ENCODE results near the gene GTSF1L. TPM values are rescaled to one million over a fixed set of nuclear protein-coding genes. Genes with fewer than 3 reads are reported as not detected.

GTSF1L gene
- polyA plus RNA-seq, 2 donors: not detected

GRCh38 chr20:43686820-43687219, 40.0 kb downstream of the GTSF1L start:
- H3K4me1 ChIP-seq (ENCODE audit: control insufficient read depth in 2 of 2, insufficient read depth in 2 of 2, low read length in 1 of 2): no peaks in the 10 kb centered on the region
- H3K27me3 ChIP-seq (ENCODE audit: control insufficient read depth in 1 of 2, insufficient read depth in 2 of 2, low read length in 2 of 2): no peaks in the 10 kb centered on the region
- peaks cover 0 to 2% of the 10 kb centered on the region in 2 donors for H3K36me3 ChIP-seq (ENCODE audit: control insufficient read depth in 2 of 2, insufficient read depth in 2 of 2, low read length in 1 of 2)
- no peak overlapping the region for H3K27ac ChIP-seq (ENCODE audit: low read depth in 2 of 2, low read length in 1 of 2)
- 93 to 95% methylated on average over 13 of the region's 13 CpGs for WGBS, 2 donors
- no peak overlapping the region for H3K4me3 ChIP-seq (ENCODE audit: low read depth in 1 of 2, low read length in 2 of 2)
- no peaks in the 10 kb centered on the region for H3K9me3 ChIP-seq (ENCODE audit: control insufficient read depth in 2 of 2, insufficient read depth in 1 of 2, low read depth in 1 of 2, low read length in 1 of 2)

DNA sequence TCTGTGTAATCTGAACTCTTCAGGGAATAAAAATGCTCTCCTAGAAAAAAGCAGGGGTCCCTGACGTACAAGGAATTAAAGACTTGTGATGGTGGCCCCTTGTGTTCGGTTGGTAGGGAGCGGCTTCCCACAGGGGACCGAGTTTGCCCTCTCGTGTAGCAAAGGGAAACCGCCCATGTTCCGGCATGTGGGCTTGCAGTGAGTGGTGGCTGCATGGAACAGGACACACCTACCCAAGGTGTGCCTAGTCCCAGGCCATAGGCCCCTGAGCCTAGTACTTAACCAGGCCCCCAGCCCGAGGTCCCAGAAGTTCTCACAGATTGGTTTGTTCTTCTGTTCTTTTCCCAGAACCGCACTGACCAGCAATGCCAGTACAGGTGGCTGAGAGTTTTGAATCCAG, 44.4 kb downstream of the GTSF1L start:
- Histone ChIP-seq H3K27ac (ENCODE audit: low read depth in 2 of 2, low read length in 1 of 2) (no peak overlapping the region), H3K27me3 (ENCODE audit: control insufficient read depth in 1 of 2, insufficient read depth in 2 of 2, low read length in 2 of 2) (no peaks in the 10 kb centered on the region), H3K4me3 (ENCODE audit: low read depth in 1 of 2, low read length in 2 of 2) (no peak overlapping the region), H3K36me3 (ENCODE audit: control insufficient read depth in 2 of 2, insufficient read depth in 2 of 2, low read length in 1 of 2) (no peaks in the 10 kb centered on the region), H3K4me1 (ENCODE audit: control insufficient read depth in 2 of 2, insufficient read depth in 2 of 2, low read length in 1 of 2) (no peaks in the 10 kb centered on the region), H3K9me3 (ENCODE audit: control insufficient read depth in 2 of 2, insufficient read depth in 1 of 2, low read depth in 1 of 2, low read length in 1 of 2) (no peaks in the 10 kb centered on the region)
- 91 to 95% methylated on average over 9 of the region's 9 CpGs for WGBS, 2 donors

- H3K9me3 ChIP-seq (ENCODE audit: control insufficient read depth in 2 of 2, insufficient read depth in 1 of 2, low read depth in 1 of 2, low read length in 1 of 2): no peaks in the 10 kb centered on the region
- no peaks in the 10 kb centered on the region for H3K4me1 ChIP-seq (ENCODE audit: control insufficient read depth in 2 of 2, insufficient read depth in 2 of 2, low read length in 1 of 2)
- H3K27ac ChIP-seq (ENCODE audit: low read depth in 2 of 2, low read length in 1 of 2): no peak overlapping the region
- H3K36me3 ChIP-seq (ENCODE audit: control insufficient read depth in 2 of 2, insufficient read depth in 2 of 2, low read length in 1 of 2): no peaks in the 10 kb centered on the region
- no peaks in the 10 kb centered on the region for H3K27me3 ChIP-seq (ENCODE audit: control insufficient read depth in 1 of 2, insufficient read depth in 2 of 2, low read length in 2 of 2)
- H3K4me3 ChIP-seq (ENCODE audit: low read depth in 1 of 2, low read length in 2 of 2): no peak overlapping the region
- WGBS, 2 donors: 57 to 63% methylated on average over 2 of the region's 2 CpGs
Observed at GRCh38 chr20:43681991-43682410, 44.8 kb downstream of the GTSF1L start.

GRCh38 chr20:43681468-43681942, 45.3 kb downstream of the GTSF1L start:
- H3K27ac ChIP-seq (ENCODE audit: low read depth in 2 of 2, low read length in 1 of 2): no peak overlapping the region
- H3K36me3 ChIP-seq (ENCODE audit: control insufficient read depth in 2 of 2, insufficient read depth in 2 of 2, low read length in 1 of 2): no peaks in the 10 kb centered on the region
- no peak overlapping the region for H3K4me3 ChIP-seq (ENCODE audit: low read depth in 1 of 2, low read length in 2 of 2)
- H3K27me3 ChIP-seq (ENCODE audit: control insufficient read depth in 1 of 2, insufficient read depth in 2 of 2, low read length in 2 of 2): no peaks in the 10 kb centered on the region
- no peaks in the 10 kb centered on the region for H3K4me1 ChIP-seq (ENCODE audit: control insufficient read depth in 2 of 2, insufficient read depth in 2 of 2, low read length in 1 of 2)
- no peaks in the 10 kb centered on the region for H3K9me3 ChIP-seq (ENCODE audit: control insufficient read depth in 2 of 2, insufficient read depth in 1 of 2, low read depth in 1 of 2, low read length in 1 of 2)
- WGBS, 2 donors: 75 to 83% methylated on average over 8 of the region's 8 CpGs

DNA sequence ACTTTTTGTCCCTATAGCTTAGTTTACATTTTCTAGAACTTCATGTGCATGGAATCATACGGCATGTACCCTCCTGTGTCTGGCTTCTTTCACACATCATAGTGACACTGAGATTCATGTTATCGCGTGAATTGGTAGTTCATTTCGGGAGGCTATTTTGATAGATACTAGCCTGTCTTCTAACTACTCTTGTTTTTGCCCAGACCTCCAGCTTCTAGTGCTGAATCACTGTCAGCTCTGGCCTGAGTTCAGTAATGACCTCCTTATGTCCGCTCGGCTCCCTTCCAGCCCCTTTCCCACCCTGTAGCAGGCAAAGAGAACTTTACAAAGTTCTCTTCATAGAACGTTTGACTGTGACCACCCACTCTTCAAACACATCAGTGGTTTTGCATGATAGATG, 45.8 kb downstream of the GTSF1L start:
- H3K27ac ChIP-seq (ENCODE audit: low read depth in 2 of 2, low read length in 1 of 2): no peak overlapping the region

GRCh38 chr20:43676368-43676767, 50.4 kb downstream of the GTSF1L start:
- WGBS, 2 donors: 91% methylated on average over 5 of the region's 5 CpGs
- no peak overlapping the region for H3K27ac ChIP-seq (ENCODE audit: low read depth in 2 of 2, low read length in 1 of 2)

More for the DNA sequence above, 45.8 kb downstream of the GTSF1L start:
- H3K4me3 ChIP-seq (ENCODE audit: low read depth in 1 of 2, low read length in 2 of 2): no peak overlapping the region
- H3K36me3 ChIP-seq (ENCODE audit: control insufficient read depth in 2 of 2, insufficient read depth in 2 of 2, low read length in 1 of 2): no peaks in the 10 kb centered on the region
- no peaks in the 10 kb centered on the region for H3K27me3 ChIP-seq (ENCODE audit: control insufficient read depth in 1 of 2, insufficient read depth in 2 of 2, low read length in 2 of 2)
- no peaks in the 10 kb centered on the region for H3K9me3 ChIP-seq (ENCODE audit: control insufficient read depth in 2 of 2, insufficient read depth in 1 of 2, low read depth in 1 of 2, low read length in 1 of 2)
- WGBS, 2 donors: 84 to 86% methylated on average over 7 of the region's 7 CpGs
- H3K4me1 ChIP-seq (ENCODE audit: control insufficient read depth in 2 of 2, insufficient read depth in 2 of 2, low read length in 1 of 2): no peaks in the 10 kb centered on the region

More at GRCh38 chr20:43676368-43676767, 50.4 kb downstream of the GTSF1L start:
- no peaks in the 10 kb centered on the region for H3K9me3 ChIP-seq (ENCODE audit: control insufficient read depth in 2 of 2, insufficient read depth in 1 of 2, low read depth in 1 of 2, low read length in 1 of 2)
- H3K4me3 ChIP-seq (ENCODE audit: low read depth in 1 of 2, low read length in 2 of 2): no peak overlapping the region
- H3K4me1 ChIP-seq (ENCODE audit: control insufficient read depth in 2 of 2, insufficient read depth in 2 of 2, low read length in 1 of 2): no peaks in the 10 kb centered on the region
- H3K27me3 ChIP-seq (ENCODE audit: control insufficient read depth in 1 of 2, insufficient read depth in 2 of 2, low read length in 2 of 2): no peaks in the 10 kb centered on the region
- peaks cover 0 to 2% of the 10 kb centered on the region in 2 donors for H3K36me3 ChIP-seq (ENCODE audit: control insufficient read depth in 2 of 2, insufficient read depth in 2 of 2, low read length in 1 of 2)

Other genes with a start within 250 kb of the GTSF1L start
- 10 to 100 TPM in 1 of 2 donors, 1 to 10 TPM in 1; 2.8 to 10.3 TPM for gene L3MBTL1, start 219.3 kb downstream of the GTSF1L start, polyA plus RNA-seq
- gene SGK2, start 168.0 kb downstream of the GTSF1L start, polyA plus RNA-seq: under 1 TPM; 0.26 to 0.73 TPM
- gene IFT52, start 136.1 kb downstream of the GTSF1L start, polyA plus RNA-seq: 10 to 100 TPM in 1 of 2 donors, 1 to 10 TPM in 1; 5.4 to 11.1 TPM
- 10 to 100 TPM in 1 of 2 donors, 1 to 10 TPM in 1; 9.3 to 11.6 TPM for gene MYBL2, start 59.9 kb downstream of the GTSF1L start, polyA plus RNA-seq
- 10 to 100 TPM in 1 of 2 donors, 1 to 10 TPM in 1; 6.9 to 10.5 TPM for gene TOX2, start 187.8 kb upstream of the GTSF1L start, polyA plus RNA-seq